Loucy (cell line): ENCODE results near the gene CEP126.
"Not testable (repeated sequence)": the region's sequence is repeated elsewhere in the genome, so short reads cannot be mapped to it uniquely, and the experiment has no call there.

ENCODE experiments used
- H2AFZ ChIP-seq: fragments of 200-600 bp; sonication (generic); 2 replicates; pipeline ENCODE4 v1.6.0; 2016; ENCODE audit warnings: antibody characterized with exemption, mild to moderate bottlenecking, low read length, moderate library complexity
- H3F3A ChIP-seq: fragments of 200-600 bp; 2 replicates; pipeline ENCODE4 v1.6.0; 2016; ENCODE audit warnings: antibody characterized with exemption, low read depth, mild to moderate bottlenecking
- H3K27me3 ChIP-seq: fragments of 200-600 bp; sonication (generic); 2 replicates; pipeline ENCODE4 v1.6.1; 2014; ENCODE audit warnings: low read length, mild to moderate bottlenecking; ENCODE audit not compliant: insufficient read depth, poor library complexity, severe bottlenecking
- H3K36me3 ChIP-seq: fragments of 200-600 bp; sonication (generic); 2 replicates; pipeline ENCODE4 v1.6.1; 2016; ENCODE audit warnings: low read length; ENCODE audit not compliant: insufficient read depth
- H3K4me1 ChIP-seq: fragments of 200-600 bp; sonication (generic); 2 replicates; pipeline ENCODE4 v1.5.1; 2014; ENCODE audit warnings: low read length, mild to moderate bottlenecking; ENCODE audit not compliant: insufficient read depth, poor library complexity, severe bottlenecking
- H3K4me2 ChIP-seq: fragments of 200-600 bp; sonication (generic); 2 replicates; pipeline ENCODE4 v1.6.0; 2014; ENCODE audit warnings: antibody characterized with exemption, low read length, low read depth, mild to moderate bottlenecking; ENCODE audit not compliant: poor library complexity, severe bottlenecking
- H3K4me3 ChIP-seq: fragments of 200-600 bp; sonication (generic); 2 replicates; pipeline ENCODE4 v1.5.1; 2014; ENCODE audit warnings: low read length, mild to moderate bottlenecking, mixed read lengths; ENCODE audit not compliant: poor library complexity, severe bottlenecking
- H3K79me2 ChIP-seq: fragments of 200-600 bp; sonication (generic); 2 replicates; pipeline ENCODE4 v1.6.1; 2014; ENCODE audit warnings: low read length; ENCODE audit not compliant: insufficient read depth
- H3K9ac ChIP-seq: fragments of 200-600 bp; sonication (generic); 2 replicates; pipeline ENCODE4 v1.6.0; 2014; ENCODE audit warnings: mild to moderate bottlenecking, low read depth, low read length, moderate library complexity; ENCODE audit not compliant: poor library complexity, severe bottlenecking
- H3K9me2 ChIP-seq: fragments of 200-600 bp; sonication (generic); replicated peaks from 2 replicates; pipeline ENCODE4 v1.6.1; 2016; ENCODE audit warnings: low read depth, low read length, mixed read lengths
- H3K9me3 ChIP-seq: fragments of 200-600 bp; sonication (generic); 2 replicates; pipeline ENCODE4 v1.6.1; 2014; ENCODE audit warnings: mild to moderate bottlenecking, antibody characterized with exemption, low read length, low read depth; ENCODE audit not compliant: insufficient read depth
- H4K20me1 ChIP-seq: fragments of 200-600 bp; sonication (generic); 2 replicates; pipeline ENCODE4 v1.6.0; 2014; ENCODE audit warnings: antibody characterized with exemption, low read length, mild to moderate bottlenecking; ENCODE audit not compliant: insufficient read depth, poor library complexity, severe bottlenecking
- CTCF ChIP-seq: fragments of 200-600 bp; sonication (generic); conservative IDR thresholded peaks from 2 replicates; pipeline ENCODE4 v1.5.1; 2014; ENCODE audit warnings: mild to moderate bottlenecking, antibody characterized with exemption, low read length
- EZH2phosphoT487 ChIP-seq: fragments of 200-600 bp; IDR thresholded peaks from 2 replicates; pipeline ENCODE4 v1.6.1; 2018; ENCODE audit warnings: antibody characterized with exemption, mild to moderate bottlenecking, moderate library complexity, borderline replicate concordance

The CEP126 gene

DNA sequence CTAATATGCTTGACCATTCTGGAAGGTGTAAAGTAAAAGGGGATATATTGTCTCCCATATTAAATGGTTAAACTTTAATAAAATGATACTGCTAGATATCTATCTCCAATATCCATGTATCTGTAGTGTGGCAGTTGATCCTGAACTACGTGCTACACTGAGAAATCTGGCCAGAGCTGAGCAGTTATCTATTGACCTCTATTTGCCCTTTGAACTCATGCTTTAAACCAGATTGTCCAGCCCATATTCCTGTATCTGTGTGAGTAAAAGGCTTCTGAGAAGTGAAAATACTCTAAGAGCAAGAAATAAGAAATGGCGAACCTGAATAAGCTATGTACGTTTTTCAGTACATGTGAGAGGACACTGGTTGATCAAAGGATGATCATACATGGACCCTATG is 40.5 kb downstream of the CEP126 start:
- no peaks in the 10 kb centered on the region for H3K27me3 ChIP-seq
- H3K4me3 ChIP-seq = no peak overlapping the region
- no peak overlapping the region for H3K4me2 ChIP-seq
- no peaks in the 10 kb centered on the region for H3K36me3 ChIP-seq
- H3K9me3 ChIP-seq = no peaks in the 10 kb centered on the region
- H3F3A ChIP-seq = no peaks in the 10 kb centered on the region
- TF ChIP-seq EZH2phosphoT487 (no peak), CTCF (no peak)
- no peaks in the 10 kb centered on the region for H3K79me2 ChIP-seq
- H3K9me2 ChIP-seq = no peaks in the 10 kb centered on the region
- H3K9ac ChIP-seq = no peak overlapping the region
- no peaks in the 10 kb centered on the region for H4K20me1 ChIP-seq
- H2AFZ ChIP-seq = no peak overlapping the region
- H3K4me1 ChIP-seq = no peaks in the 10 kb centered on the region

DNA sequence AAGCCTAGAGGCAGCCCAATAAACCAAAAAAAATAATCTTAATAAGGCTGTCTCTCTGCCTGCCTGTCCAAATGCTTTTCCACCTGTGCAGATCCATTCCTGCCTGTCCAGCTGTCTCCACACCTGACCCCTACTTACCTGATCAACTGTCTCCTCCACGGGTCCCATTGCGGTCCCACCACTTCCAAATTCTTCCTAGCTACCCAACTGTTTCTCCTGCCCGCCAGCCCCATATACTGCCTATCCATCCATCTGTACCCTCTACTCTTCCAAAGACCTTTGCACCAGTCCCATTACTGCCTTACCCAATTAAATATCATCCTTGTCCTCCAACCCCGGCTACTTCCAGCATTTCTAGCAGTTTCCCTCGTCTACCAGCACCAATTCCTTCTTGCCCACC is 40.9 kb downstream of the CEP126 start:
- no peak overlapping the region for H3K9ac ChIP-seq
- H3K4me2 ChIP-seq = no peak overlapping the region

DNA sequence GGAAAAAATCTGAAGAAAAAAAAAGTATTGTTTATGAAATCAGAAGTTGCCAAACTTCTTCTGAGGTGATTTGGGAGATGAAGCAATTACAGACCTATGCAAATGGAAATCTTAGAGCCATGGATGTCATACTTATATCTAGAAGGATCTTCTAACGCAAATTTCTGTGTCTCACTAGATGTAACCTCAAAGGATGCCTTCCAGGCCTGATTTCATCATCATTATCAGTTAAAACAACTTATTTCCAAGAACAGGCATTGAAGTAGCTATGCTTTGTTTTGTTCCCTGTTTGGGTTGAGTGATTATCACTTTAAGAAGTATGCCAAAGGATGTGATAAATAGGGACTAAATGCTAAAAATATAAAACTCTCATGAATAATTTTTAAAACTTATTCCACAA is 45.4 kb downstream of the CEP126 start:
- Histone ChIP-seq H3K36me3 (no peaks in the 10 kb centered on the region), H3F3A (no peaks in the 10 kb centered on the region), H3K9me2 (no peaks in the 10 kb centered on the region), H3K9ac (no peak overlapping the region), H3K4me1 (no peaks in the 10 kb centered on the region), H3K4me3 (no peak overlapping the region), H3K9me3 (no peaks in the 10 kb centered on the region), H3K4me2 (no peak overlapping the region), H2AFZ (no peak overlapping the region), H3K79me2 (no peaks in the 10 kb centered on the region), H3K27me3 (no peaks in the 10 kb centered on the region), H4K20me1 (no peaks in the 10 kb centered on the region)
- TF ChIP-seq CTCF (no peak), EZH2phosphoT487 (no peak)

More for the DNA sequence above, 40.9 kb downstream of the CEP126 start:
- H2AFZ ChIP-seq = no peak overlapping the region
- no peaks in the 10 kb centered on the region for H3K27me3 ChIP-seq
- no peaks in the 10 kb centered on the region for H3K36me3 ChIP-seq
- H3K4me3 ChIP-seq = no peak overlapping the region
- no peaks in the 10 kb centered on the region for H3K79me2 ChIP-seq
- no peaks in the 10 kb centered on the region for H4K20me1 ChIP-seq
- TF ChIP-seq EZH2phosphoT487 = no peak
- TF ChIP-seq CTCF = no peak
- no peaks in the 10 kb centered on the region for H3K9me3 ChIP-seq
- no peaks in the 10 kb centered on the region for H3K9me2 ChIP-seq
- no peaks in the 10 kb centered on the region for H3F3A ChIP-seq
- H3K4me1 ChIP-seq = no peaks in the 10 kb centered on the region

DNA sequence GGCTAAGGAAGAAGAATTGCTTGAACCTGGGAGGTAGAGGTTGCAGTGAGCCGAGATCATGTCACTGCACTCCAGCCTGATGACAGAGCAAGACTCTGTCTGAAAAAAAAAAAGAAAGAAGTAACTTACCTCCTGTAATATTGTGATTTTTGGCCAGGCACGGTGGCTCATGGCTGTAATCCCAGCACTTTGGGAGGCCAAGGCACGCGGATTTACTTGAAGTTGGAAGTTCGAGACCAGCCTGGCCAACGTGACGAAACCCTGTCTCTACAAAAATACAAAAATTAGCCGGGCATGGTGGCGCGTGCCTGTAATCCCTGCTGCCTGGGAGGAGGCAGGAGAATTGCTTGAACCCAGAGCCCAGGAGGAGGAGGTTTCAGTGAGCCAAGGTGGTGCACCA is 49.4 kb downstream of the CEP126 start:
- not testable (repeated sequence) for H3K4me1 ChIP-seq, H2AFZ ChIP-seq, H3K27me3 ChIP-seq, H3K9ac ChIP-seq, H3K4me2 ChIP-seq, H4K20me1 ChIP-seq, H3K79me2 ChIP-seq, H3K36me3 ChIP-seq, H3K9me3 ChIP-seq, H3K4me3 ChIP-seq, H3K9me2 ChIP-seq, H3F3A ChIP-seq
